ENCODE measurements around the gene MACC1. TPM values are rescaled to one million over a fixed set of nuclear protein-coding genes. Genes with fewer than 3 reads are reported as not detected.
"Not testable (repeated sequence)": the region's sequence is repeated elsewhere in the genome, so short reads cannot be mapped to it uniquely, and the experiment has no call there.

The MACC1 gene
- total RNA-seq, 2 experiments from 2014 or later, result 0.18 to 0.20 TPM

- no peak for DNase-seq
Measured at GRCh38 chr7:20191391-20191869, 25.8 kb downstream of the MACC1 start.

GRCh38 chr7:20190560-20191390 lies 26.4 kb downstream of the MACC1 start:
- Mint-ChIP-seq H3K27ac (no peak overlapping the region), H3K4me1 (no peaks in the 10 kb centered on the region), H3K36me3 (ENCODE audit: low read depth) (no peaks in the 10 kb centered on the region), H3K27me3 (no peaks in the 10 kb centered on the region), H3K9me3 (peaks cover 5% of the 10 kb centered on the region), H3K4me3 (no peak overlapping the region)
- ChIA-PET CTCF (no interaction called here), POLR2A (interaction anchor here (0.6 kb wide), 1 partner anchor 446 kb away, joined by 3 read pairs; no protein-coding TSS in a partner anchor)
- no peak for DNase-seq

More at GRCh38 chr7:20191391-20191869, 25.8 kb downstream of the MACC1 start:
- no peak overlapping the region for H3K4me3 Mint-ChIP-seq
- ChIA-PET POLR2A (no interaction called here), CTCF (no interaction called here)
- H3K27me3 Mint-ChIP-seq, result no peaks in the 10 kb centered on the region
- peaks cover 5% of the 10 kb centered on the region for H3K9me3 Mint-ChIP-seq
- no peaks in the 10 kb centered on the region for H3K36me3 Mint-ChIP-seq (ENCODE audit: low read depth)
- no peaks in the 10 kb centered on the region for H3K4me1 Mint-ChIP-seq
- H3K27ac Mint-ChIP-seq, result no peak overlapping the region

DNA sequence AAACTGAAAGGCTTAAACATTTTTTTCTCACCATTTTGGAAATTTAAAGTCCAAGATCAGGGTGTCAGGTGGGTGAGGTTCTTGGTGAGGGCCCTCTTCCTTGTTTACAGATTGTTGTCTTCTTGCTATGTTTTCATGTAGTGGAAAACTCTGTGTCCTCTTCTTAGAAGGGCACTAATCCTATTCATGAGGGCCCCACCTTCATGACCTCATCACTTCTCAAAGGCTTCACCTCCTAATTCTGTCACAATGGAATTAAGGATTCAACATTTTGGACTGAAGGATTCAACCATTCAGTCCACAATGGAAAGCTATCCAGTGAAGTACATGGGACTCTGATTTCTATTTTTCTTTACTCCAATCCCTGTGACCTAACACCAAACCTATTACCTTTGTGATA lies 27.3 kb downstream of the MACC1 start:
- DNase-seq, result no peak
- no peak overlapping the region for H3K27ac Mint-ChIP-seq
- H3K36me3 Mint-ChIP-seq (ENCODE audit: low read depth), result no peaks in the 10 kb centered on the region
- H3K4me1 Mint-ChIP-seq, result no peaks in the 10 kb centered on the region
- H3K9me3 Mint-ChIP-seq, result peaks cover 2% of the 10 kb centered on the region
- no peaks in the 10 kb centered on the region for H3K27me3 Mint-ChIP-seq
- no peak overlapping the region for H3K4me3 Mint-ChIP-seq
- ChIA-PET CTCF (no interaction called here), POLR2A (interaction anchor here (0.6 kb wide), 1 partner anchor 445 kb away, joined by 3 read pairs; no protein-coding TSS in a partner anchor)

GRCh38 chr7:20188567-20188966 lies 28.6 kb downstream of the MACC1 start:
- no peak overlapping the region for H3K4me3 Mint-ChIP-seq
- DNase-seq, result no peak
- no peaks in the 10 kb centered on the region for H3K27me3 Mint-ChIP-seq
- H3K36me3 Mint-ChIP-seq (ENCODE audit: low read depth), result no peaks in the 10 kb centered on the region
- H3K27ac Mint-ChIP-seq, result no peak overlapping the region
- peaks cover 5% of the 10 kb centered on the region for H3K9me3 Mint-ChIP-seq
- POLR2A ChIA-PET, result no interaction called here
- CTCF ChIA-PET, result no interaction called here
- H3K4me1 Mint-ChIP-seq, result no peaks in the 10 kb centered on the region

- DNase-seq; H3K4me1 Mint-ChIP-seq; H3K9me3 Mint-ChIP-seq; H3K4me3 Mint-ChIP-seq; POLR2A ChIA-PET; CTCF ChIA-PET; H3K27ac Mint-ChIP-seq; H3K36me3 Mint-ChIP-seq (ENCODE audit: low read depth); H3K27me3 Mint-ChIP-seq: not testable (repeated sequence)
Measured at GRCh38 chr7:20187850-20188249, 29.3 kb downstream of the MACC1 start.

- Mint-ChIP-seq H3K9me3 (peaks cover 5% of the 10 kb centered on the region), H3K4me3 (no peak overlapping the region), H3K27ac (no peak overlapping the region), H3K4me1 (no peaks in the 10 kb centered on the region), H3K36me3 (ENCODE audit: low read depth) (no peaks in the 10 kb centered on the region), H3K27me3 (no peaks in the 10 kb centered on the region)
- POLR2A ChIA-PET, result no interaction called here
- DNase-seq, result no peak
- CTCF ChIA-PET, result no interaction called here
Measured at GRCh38 chr7:20185988-20186387, 31.2 kb downstream of the MACC1 start.

- Mint-ChIP-seq H3K27ac (no peak overlapping the region), H3K9me3 (peaks cover 2% of the 10 kb centered on the region), H3K4me3 (no peak overlapping the region), H3K4me1 (no peaks in the 10 kb centered on the region), H3K27me3 (no peaks in the 10 kb centered on the region), H3K36me3 (ENCODE audit: low read depth) (no peaks in the 10 kb centered on the region)
- CTCF ChIA-PET, result no interaction called here
- no peak for DNase-seq
- POLR2A ChIA-PET, result no interaction called here
Measured at GRCh38 chr7:20183086-20183485, 34.1 kb downstream of the MACC1 start.

GRCh38 chr7:20176578-20177242 lies 40.5 kb downstream of the MACC1 start:
- ChIA-PET POLR2A (no interaction called here), CTCF (no interaction called here)
- no peaks in the 10 kb centered on the region for H3K9me3 Mint-ChIP-seq
- no peaks in the 10 kb centered on the region for H3K4me1 Mint-ChIP-seq
- H3K36me3 Mint-ChIP-seq (ENCODE audit: low read depth), result no peaks in the 10 kb centered on the region
- no peaks in the 10 kb centered on the region for H3K27me3 Mint-ChIP-seq
- DNase-seq, result no peak
- H3K4me3 Mint-ChIP-seq, result no peak overlapping the region
- no peak overlapping the region for H3K27ac Mint-ChIP-seq

DNA sequence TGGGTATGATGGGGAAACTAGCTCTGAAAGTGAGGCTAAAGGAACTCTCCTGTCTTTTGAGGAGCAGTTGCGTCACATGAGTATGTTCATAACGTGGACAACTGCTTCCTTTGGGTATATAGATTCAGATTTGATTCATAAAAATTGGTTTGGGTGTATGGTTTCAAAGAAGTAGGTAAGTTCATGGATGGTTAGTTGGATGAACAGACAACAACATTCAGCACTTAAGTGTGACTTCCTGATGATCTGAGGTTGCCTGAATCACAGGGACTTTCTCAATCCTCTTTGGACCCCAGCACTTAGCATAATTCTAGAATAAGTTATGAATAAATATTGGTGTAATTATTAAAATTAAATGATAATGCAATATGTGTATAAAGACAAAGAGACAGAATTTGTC lies 43.4 kb downstream of the MACC1 start:
- Mint-ChIP-seq H3K4me3 (no peak overlapping the region), H3K27ac (no peak overlapping the region), H3K27me3 (no peaks in the 10 kb centered on the region), H3K36me3 (ENCODE audit: low read depth) (no peaks in the 10 kb centered on the region), H3K9me3 (no peaks in the 10 kb centered on the region), H3K4me1 (no peaks in the 10 kb centered on the region)
- ChIA-PET POLR2A (no interaction called here), CTCF (interaction anchor here (1.9 kb wide), 1 partner anchor 464 kb away, joined by 6 read pairs; the partner anchor contains the start of gene POLR1F)
- no peak for DNase-seq

DNA sequence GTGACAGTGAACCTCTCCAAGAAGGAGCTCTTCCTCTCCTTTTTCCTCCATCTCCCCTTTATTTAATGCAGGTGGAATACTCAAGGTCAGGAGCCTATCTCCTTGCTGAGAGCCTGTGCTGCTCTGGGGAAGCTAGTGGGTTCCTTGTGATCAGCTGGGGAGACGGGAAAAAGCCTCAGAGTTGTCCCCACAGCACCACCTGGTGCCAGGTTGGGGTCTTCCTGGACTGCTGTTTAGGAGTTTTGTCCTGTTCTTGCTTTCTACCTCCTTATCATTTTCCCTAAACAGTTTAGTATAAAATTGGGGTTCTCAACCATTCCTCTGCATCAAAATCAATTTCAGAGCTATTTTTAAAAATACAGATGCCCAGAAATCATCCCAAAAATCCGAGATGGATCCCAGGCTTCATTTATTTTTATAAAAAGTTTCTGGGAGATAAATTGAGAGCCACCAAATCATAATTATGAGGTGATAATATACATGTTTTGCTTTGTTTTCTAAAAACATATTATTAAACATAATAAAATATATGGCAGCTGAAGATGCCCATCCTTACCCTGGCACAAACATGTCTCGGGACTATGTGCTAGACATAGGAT lies 44.3 kb downstream of the MACC1 start:
- no peak for DNase-seq
- H3K4me1 Mint-ChIP-seq, result no peaks in the 10 kb centered on the region
- H3K27ac Mint-ChIP-seq, result no peak overlapping the region
- no peaks in the 10 kb centered on the region for H3K27me3 Mint-ChIP-seq
- no peaks in the 10 kb centered on the region for H3K9me3 Mint-ChIP-seq
- CTCF ChIA-PET, result interaction anchor here (1.2 to 1.9 kb wide), 3 partner anchors 419 to 463 kb away, joined by 3 to 6 read pairs (median 4); partner anchors contain the start of gene POLR1F
- POLR2A ChIA-PET, result no interaction called here
- H3K36me3 Mint-ChIP-seq (ENCODE audit: low read depth), result no peaks in the 10 kb centered on the region
- no peak overlapping the region for H3K4me3 Mint-ChIP-seq

DNA sequence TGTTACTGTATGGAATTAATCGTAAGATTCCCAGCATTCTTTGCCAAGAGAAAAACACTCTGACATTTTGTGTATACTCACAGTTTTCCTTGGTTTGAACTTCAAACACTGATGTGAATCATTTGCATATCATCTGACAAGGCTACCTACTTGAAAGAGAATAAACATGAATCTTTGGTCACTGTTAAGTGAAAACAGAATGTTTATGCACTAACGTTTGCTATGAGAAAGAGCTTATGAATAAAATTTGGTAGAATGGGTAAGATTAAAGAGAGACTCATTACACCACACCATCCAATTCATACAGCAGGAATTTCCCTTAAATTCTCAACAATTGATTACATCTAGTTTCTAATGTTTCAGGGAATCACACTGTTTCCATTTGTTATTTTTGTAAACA lies 46.6 kb downstream of the MACC1 start:
- DNase-seq, result no peak
- H3K36me3 Mint-ChIP-seq (ENCODE audit: low read depth), result no peaks in the 10 kb centered on the region
- no peaks in the 10 kb centered on the region for H3K9me3 Mint-ChIP-seq
- H3K4me1 Mint-ChIP-seq, result no peaks in the 10 kb centered on the region
- no peak overlapping the region for H3K4me3 Mint-ChIP-seq
- no peaks in the 10 kb centered on the region for H3K27me3 Mint-ChIP-seq
- CTCF ChIA-PET, result no interaction called here
- H3K27ac Mint-ChIP-seq, result no peak overlapping the region
- POLR2A ChIA-PET, result no interaction called here

GRCh38 chr7:20165146-20165510 lies 52.1 kb downstream of the MACC1 start:
- CTCF ChIA-PET, result no interaction called here
- H3K4me3 Mint-ChIP-seq, result no peak overlapping the region
- no peak for DNase-seq
- no peaks in the 10 kb centered on the region for H3K4me1 Mint-ChIP-seq
- no peak overlapping the region for H3K27ac Mint-ChIP-seq
- H3K36me3 Mint-ChIP-seq (ENCODE audit: low read depth), result no peaks in the 10 kb centered on the region
- POLR2A ChIA-PET, result no interaction called here
- H3K9me3 Mint-ChIP-seq, result no peaks in the 10 kb centered on the region
- no peaks in the 10 kb centered on the region for H3K27me3 Mint-ChIP-seq

GRCh38 chr7:20164425-20165145 lies 52.6 kb downstream of the MACC1 start:
- H3K4me1 Mint-ChIP-seq, result no peaks in the 10 kb centered on the region
- POLR2A ChIA-PET, result no interaction called here
- CTCF ChIA-PET, result no interaction called here
- no peak overlapping the region for H3K4me3 Mint-ChIP-seq
- DNase-seq, result no peak
- H3K9me3 Mint-ChIP-seq, result no peaks in the 10 kb centered on the region
- H3K27ac Mint-ChIP-seq, result no peak overlapping the region
- no peaks in the 10 kb centered on the region for H3K36me3 Mint-ChIP-seq (ENCODE audit: low read depth)
- H3K27me3 Mint-ChIP-seq, result no peaks in the 10 kb centered on the region
